Effector memory CD8-positive, alpha-beta T cell (primary cell): ENCODE measurements around the gene DIAPH3.

ENCODE experiments used
- ATAC-seq: fragments of 150-1000 bp; cut with Tn5 transposase; replicated peaks from 2 replicates; pipeline ENCODE4 v1.10.0; 2021; ENCODE audit warnings: mild to moderate bottlenecking, moderate library complexity
- DNase-seq, 3 experiments: peaks; one replicate each; pipeline ENCODE4 v3.0.0; 2021
- H3K27ac Mint-ChIP-seq, 2 donors: one replicate each; pipeline ENCODE4 v1.8.0; 2022; ENCODE audit warnings: mild to moderate bottlenecking in 2 of 2, mixed read lengths in 2 of 2, moderate library complexity in 2 of 2
- H3K27me3 Mint-ChIP-seq, 2 donors: one replicate each; pipeline ENCODE4 v1.8.0; 2022; ENCODE audit warnings: mixed read lengths in 2 of 2
- H3K36me3 Mint-ChIP-seq: one replicate; pipeline ENCODE4 v1.8.0; 2022; ENCODE audit warnings: mild to moderate bottlenecking, moderate library complexity, mixed read lengths; ENCODE audit not compliant: insufficient read depth
- H3K4me1 Mint-ChIP-seq, 2 donors: one replicate each; pipeline ENCODE4 v1.8.0; 2022; ENCODE audit warnings: low read depth in 2 of 2, mixed read lengths in 2 of 2
- H3K4me3 Mint-ChIP-seq, 2 donors: one replicate each; pipeline ENCODE4 v1.8.0; 2022; ENCODE audit warnings: mild to moderate bottlenecking in 2 of 2, mixed read lengths in 2 of 2, moderate library complexity in 2 of 2
- H3K9me3 Mint-ChIP-seq, 2 donors: one replicate each; pipeline ENCODE4 v1.8.0; 2022; ENCODE audit warnings: mixed read lengths in 2 of 2

DIAPH3 gene

DNA sequence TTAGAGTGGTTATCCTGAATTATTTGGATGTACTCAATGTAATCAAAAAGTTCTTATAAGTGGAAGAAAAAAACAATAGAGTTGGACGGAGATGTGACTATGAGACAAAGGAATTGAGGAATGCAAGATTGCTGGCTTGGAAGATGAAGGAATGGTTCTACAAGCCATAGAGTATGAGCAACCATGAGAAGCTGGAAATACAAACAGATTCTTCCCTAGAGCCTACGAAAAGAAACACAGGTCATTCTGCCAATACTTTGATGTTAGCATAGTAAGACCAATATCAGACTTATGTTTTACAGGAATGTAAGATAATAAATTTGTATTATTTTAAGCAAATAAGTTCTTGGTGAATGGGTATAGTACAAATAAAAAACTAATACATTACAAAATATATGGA, 249.2 kb downstream of the DIAPH3 start:
- Mint-ChIP-seq H3K36me3 (no peaks in the 10 kb centered on the region), H3K27ac (no peak overlapping the region), H3K4me3 (no peak overlapping the region), H3K4me1 (no peaks in the 10 kb centered on the region), H3K9me3 (no peaks in the 10 kb centered on the region), H3K27me3 (no peaks in the 10 kb centered on the region)
- DNase-seq (no peak), ATAC-seq (no peak)

DNA sequence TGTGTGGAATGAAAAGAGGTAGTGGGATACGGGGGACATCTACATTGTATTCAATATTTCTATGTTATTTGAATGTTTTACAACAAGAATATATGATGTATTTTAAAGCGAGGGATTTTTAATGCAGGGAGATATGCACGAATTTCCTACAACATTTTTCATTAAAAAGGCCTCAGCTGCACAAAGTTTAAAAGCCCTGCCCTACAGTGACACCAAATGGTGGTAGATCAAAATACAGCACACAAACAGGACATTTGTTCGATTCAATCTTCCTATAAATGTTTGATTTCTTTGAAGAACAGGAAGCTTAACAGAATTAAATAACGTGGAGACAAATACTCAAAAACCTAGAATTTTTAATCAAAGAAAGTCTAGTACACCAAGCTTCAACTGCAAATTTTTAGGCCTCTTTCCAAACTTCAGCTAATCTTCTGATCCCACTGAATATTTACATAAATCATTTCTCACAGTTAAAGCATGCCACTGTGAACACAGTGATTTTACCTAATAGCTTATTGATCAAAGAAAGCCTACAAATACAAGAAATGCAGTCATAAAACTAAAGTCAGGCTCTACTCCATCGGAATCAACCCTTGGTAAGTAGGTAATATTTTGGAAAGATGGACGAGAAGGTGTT, 257.2 kb downstream of the DIAPH3 start:
- no peaks in the 10 kb centered on the region for H3K4me1 Mint-ChIP-seq
- ATAC-seq (no peak), DNase-seq (no peak)
- H3K9me3 Mint-ChIP-seq, result no peaks in the 10 kb centered on the region
- H3K27me3 Mint-ChIP-seq, result no peaks in the 10 kb centered on the region
- no peak overlapping the region for H3K4me3 Mint-ChIP-seq
- H3K36me3 Mint-ChIP-seq, result no peaks in the 10 kb centered on the region
- no peak overlapping the region for H3K27ac Mint-ChIP-seq

DNA sequence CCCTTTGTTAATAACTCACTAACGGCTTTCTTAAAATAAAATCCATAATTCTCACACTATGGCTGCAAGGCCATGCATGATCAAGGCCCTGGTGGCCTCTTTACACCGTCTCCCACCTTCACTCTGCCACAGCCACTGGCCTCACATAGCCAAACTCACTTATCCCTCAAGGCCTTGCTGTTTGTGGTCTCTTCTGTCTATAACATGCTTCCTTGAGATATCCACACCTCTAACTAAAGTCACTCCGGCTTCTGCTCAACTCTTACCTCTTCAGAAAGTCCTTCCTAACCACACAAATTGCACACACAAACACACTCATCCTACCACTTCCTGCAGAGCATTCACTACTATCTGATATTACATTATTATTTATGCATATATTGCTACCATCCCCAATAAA, 262.5 kb downstream of the DIAPH3 start:
- peaks cover 4 to 10% of the 10 kb centered on the region in 2 donors for H3K4me1 Mint-ChIP-seq
- ATAC-seq, result peak; percentile 41
- H3K27me3 Mint-ChIP-seq, result no peaks in the 10 kb centered on the region

DNA sequence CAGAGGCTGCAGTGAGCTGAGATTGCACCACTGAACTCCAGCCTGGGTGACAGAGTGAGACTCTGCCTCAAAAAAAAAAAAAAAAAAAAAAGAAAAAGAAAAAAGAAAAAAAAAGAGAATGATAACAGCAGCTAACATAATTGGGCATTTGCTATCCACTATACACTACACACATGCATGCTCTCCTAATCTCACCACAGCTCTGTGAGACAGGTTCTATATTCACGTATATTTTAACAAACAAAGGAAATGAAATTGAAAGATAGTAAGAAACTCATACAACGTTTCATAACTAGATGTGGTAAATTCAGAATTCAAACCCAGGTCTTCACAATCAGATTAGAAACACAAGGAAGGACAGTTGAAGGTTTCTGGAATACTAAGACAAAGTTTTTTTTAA, 265.7 kb downstream of the DIAPH3 start:
- Mint-ChIP-seq H3K4me3 (no peak overlapping the region), H3K9me3 (no peaks in the 10 kb centered on the region), H3K4me1 (peaks cover 4 to 10% of the 10 kb centered on the region in 2 donors), H3K36me3 (no peaks in the 10 kb centered on the region), H3K27me3 (no peaks in the 10 kb centered on the region), H3K27ac (no peak overlapping the region)
- ATAC-seq (no peak), DNase-seq (no peak)

More for the DNA sequence above, 262.5 kb downstream of the DIAPH3 start:
- Mint-ChIP-seq H3K4me3 (no peak overlapping the region), H3K9me3 (no peaks in the 10 kb centered on the region), H3K27ac (no peak overlapping the region), H3K36me3 (no peaks in the 10 kb centered on the region)
- no peak for DNase-seq

DNA sequence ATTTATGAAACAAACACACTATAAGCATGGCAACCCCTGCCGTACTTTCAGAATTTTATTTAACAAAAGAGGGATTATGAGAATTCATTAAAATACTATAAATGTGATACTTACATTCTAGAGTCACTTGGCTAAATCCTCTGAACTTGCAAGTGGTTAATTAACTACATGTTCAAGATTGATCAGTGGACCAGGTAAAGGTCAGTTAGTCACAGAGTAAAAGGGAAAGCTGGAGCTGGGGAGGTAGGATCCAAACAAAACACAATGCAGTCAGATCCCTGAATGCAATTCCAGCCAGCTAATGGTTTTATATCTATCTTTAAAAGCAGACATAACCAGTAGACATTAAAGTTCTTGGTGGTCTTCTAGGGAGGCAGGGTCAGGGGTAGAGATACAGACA, 270.5 kb downstream of the DIAPH3 start:
- H3K4me3 Mint-ChIP-seq, result no peak overlapping the region
- H3K36me3 Mint-ChIP-seq, result no peaks in the 10 kb centered on the region
- no peak for ATAC-seq
- no peaks in the 10 kb centered on the region for H3K27me3 Mint-ChIP-seq
- no peak for DNase-seq
- no peaks in the 10 kb centered on the region for H3K4me1 Mint-ChIP-seq
- no peak overlapping the region for H3K27ac Mint-ChIP-seq
- H3K9me3 Mint-ChIP-seq, result no peaks in the 10 kb centered on the region

DNA sequence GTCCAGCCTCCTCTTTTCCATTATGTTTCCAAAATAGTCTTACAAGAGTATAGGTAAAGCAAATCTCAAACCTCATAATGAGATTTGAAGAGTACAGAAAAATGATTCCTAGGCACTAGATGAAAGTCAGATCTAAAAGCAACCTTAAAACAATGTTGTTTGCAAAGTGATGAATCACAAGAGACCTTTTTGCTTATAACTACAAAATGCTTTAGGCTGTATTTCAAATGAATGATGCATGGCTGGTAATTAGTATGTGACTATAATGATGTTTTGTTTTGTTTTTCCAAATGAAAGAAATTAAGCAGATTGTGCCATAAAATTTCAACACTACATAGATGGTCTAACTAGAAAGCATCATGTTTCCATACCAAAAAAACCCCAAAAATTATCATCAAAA, 272.7 kb downstream of the DIAPH3 start:
- Mint-ChIP-seq H3K36me3 (no peaks in the 10 kb centered on the region), H3K4me1 (no peaks in the 10 kb centered on the region), H3K27me3 (no peaks in the 10 kb centered on the region), H3K4me3 (no peak overlapping the region), H3K9me3 (no peaks in the 10 kb centered on the region), H3K27ac (no peak overlapping the region)
- ATAC-seq (no peak), DNase-seq (no peak)

DNA sequence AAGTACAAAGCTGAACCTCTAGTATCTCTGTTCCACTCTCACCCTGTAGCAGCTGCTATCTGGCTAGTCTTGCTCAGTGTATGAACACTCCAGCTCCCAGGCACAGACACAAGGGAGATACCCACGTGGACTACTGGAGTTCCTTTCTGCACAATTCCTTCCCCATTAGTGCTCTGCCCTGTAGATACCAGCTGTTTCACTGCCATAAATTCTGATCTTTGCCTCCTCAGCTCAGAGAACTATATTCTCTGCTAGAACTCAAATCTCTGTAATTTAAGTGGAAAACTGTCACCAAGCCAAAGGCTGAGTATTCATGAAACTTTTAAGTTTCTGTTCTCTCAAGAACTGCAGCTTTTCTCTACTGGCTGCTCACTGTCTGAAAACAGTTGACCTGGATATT, 273.7 kb downstream of the DIAPH3 start:
- Mint-ChIP-seq H3K36me3 (no peaks in the 10 kb centered on the region), H3K4me3 (no peak overlapping the region), H3K27ac (no peak overlapping the region), H3K27me3 (no peaks in the 10 kb centered on the region), H3K4me1 (no peaks in the 10 kb centered on the region), H3K9me3 (no peaks in the 10 kb centered on the region)
- ATAC-seq (no peak), DNase-seq (no peak)

DNA sequence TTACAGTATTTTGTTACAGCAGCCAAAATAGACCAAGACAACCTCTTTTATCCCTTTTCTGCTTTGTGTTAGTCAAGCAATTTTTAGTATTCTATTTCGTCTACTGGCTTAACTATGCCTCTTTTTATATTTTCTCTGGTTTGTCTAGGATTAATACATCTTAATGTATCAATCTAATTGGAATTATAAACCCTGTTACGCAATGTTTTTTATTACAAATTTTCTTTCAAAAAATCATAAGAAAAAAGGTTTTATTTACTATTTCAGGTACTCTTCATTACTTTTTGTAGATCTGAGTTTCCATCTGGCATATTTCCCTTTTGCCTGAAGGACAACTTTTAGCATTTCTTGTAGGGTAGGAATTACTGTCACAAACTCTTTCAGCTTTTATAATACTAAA, 275.3 kb downstream of the DIAPH3 start:
- Mint-ChIP-seq H3K27me3 (no peaks in the 10 kb centered on the region), H3K27ac (no peak overlapping the region), H3K9me3 (no peaks in the 10 kb centered on the region), H3K4me3 (no peak overlapping the region), H3K36me3 (no peaks in the 10 kb centered on the region), H3K4me1 (no peaks in the 10 kb centered on the region)
- ATAC-seq, result no peak
- DNase-seq, result no peak

DNA sequence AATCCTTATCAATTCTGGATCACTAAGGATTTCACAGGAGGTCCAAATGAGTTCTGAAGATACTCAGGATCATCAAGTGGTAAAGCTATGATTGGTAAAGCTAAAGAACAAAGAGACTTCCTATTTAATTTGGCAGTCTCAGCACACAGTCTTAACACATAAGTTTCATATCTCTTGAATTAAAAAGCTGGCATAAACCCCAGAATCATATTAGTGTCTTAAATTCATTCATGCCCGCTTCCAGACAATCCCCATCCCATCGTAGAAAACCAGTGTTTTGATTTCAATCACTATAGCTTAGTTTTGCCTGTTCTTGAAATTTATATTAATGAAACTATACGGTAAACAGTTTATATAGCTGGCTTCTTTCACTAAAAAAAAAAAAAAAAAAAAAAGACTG, 278.7 kb downstream of the DIAPH3 start:
- no peaks in the 10 kb centered on the region for H3K36me3 Mint-ChIP-seq
- no peaks in the 10 kb centered on the region for H3K27me3 Mint-ChIP-seq
- DNase-seq, result no peak
- no peaks in the 10 kb centered on the region for H3K9me3 Mint-ChIP-seq
- no peak overlapping the region for H3K4me3 Mint-ChIP-seq
- H3K4me1 Mint-ChIP-seq, result no peaks in the 10 kb centered on the region
- ATAC-seq, result no peak
- H3K27ac Mint-ChIP-seq, result no peak overlapping the region

DNA sequence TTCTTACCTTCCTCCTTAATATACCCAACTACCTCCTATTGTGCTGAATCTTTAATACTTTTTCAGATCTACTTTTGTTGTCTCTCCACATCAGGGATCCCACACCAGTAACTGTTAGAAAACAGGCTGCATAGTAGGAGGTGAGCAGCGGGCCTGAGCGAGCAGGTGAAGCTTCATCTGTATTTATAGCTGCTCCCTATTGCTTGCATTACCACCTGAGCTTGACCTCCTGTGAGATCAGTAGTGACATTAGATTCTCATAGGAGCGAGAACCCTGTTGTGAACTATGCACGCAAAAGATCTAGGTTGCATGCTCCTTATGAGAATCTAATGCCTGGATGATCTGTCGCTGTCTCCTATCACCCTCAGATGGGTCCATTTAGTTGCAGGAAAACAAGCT, 279.8 kb downstream of the DIAPH3 start:
- Mint-ChIP-seq H3K9me3 (no peaks in the 10 kb centered on the region), H3K4me3 (no peak overlapping the region)

DNA sequence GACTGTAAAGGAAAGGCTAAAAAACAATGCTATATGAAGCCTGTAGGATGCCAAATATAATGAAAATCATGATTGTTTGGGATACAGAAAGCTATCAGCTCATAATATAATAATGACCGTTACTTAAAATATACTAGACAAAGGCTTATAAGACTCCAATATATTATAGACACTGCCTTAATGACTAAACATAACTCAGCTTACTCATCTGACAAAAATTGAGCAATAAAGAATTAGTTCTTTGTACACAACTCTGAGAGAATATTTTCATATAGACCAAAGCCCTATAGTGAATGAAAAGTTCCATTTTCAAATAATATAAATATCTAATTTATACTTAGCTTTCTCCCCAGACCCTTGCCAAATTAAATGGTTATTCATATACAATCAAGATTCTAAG, 283.3 kb downstream of the DIAPH3 start:
- ATAC-seq, result no peak
- Mint-ChIP-seq H3K4me1 (no peaks in the 10 kb centered on the region), H3K27ac (no peak overlapping the region), H3K36me3 (no peaks in the 10 kb centered on the region), H3K9me3 (no peaks in the 10 kb centered on the region), H3K27me3 (no peaks in the 10 kb centered on the region), H3K4me3 (no peak overlapping the region)
- DNase-seq, result no peak

More for the DNA sequence above, 279.8 kb downstream of the DIAPH3 start:
- ATAC-seq (no peak), DNase-seq (no peak)
- Mint-ChIP-seq H3K27ac (no peak overlapping the region), H3K36me3 (no peaks in the 10 kb centered on the region), H3K4me1 (no peaks in the 10 kb centered on the region), H3K27me3 (no peaks in the 10 kb centered on the region)

DNA sequence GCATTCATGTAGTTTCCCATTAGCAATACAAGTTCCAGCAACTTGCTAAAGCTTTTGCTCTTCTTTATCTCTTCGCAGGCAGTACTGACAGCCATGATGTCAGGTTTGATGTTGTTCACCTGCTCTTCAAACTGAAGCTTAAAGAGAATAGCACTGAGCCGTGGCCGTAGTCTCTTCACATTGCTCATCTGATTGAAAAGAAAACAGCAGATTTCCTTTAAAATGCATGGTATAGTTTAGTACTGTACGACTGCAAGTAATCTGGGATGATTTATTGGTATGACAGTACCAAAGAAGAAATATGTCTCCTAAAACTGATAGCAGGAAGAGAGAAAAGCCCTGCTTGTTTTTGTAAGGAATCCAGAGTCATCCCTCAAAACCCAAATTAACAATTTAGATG, 284.4 kb downstream of the DIAPH3 start:
- Mint-ChIP-seq H3K36me3 (no peaks in the 10 kb centered on the region), H3K9me3 (no peaks in the 10 kb centered on the region), H3K4me1 (no peaks in the 10 kb centered on the region), H3K27ac (no peak overlapping the region), H3K27me3 (no peaks in the 10 kb centered on the region), H3K4me3 (no peak overlapping the region)
- ATAC-seq, result no peak
- no peak for DNase-seq

DNA sequence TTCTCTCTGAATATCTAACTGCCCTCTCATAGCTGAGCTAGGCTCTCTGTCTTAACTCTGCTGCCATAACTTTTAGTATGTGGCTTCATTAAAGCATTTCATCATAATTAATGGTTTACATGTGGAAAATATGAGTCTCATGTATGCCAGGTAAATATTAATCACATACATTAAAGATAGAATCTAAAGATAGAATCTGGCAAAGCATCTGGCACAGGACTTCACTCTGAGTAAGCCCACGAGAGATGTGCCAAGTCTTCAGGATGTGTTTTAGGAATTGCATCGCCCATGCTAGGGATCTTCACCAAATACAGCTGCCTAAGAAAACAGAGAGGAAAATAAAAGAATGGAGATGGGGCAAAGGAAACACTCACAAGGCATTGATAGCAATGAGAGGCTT, 285.8 kb downstream of the DIAPH3 start:
- Mint-ChIP-seq H3K4me1 (no peaks in the 10 kb centered on the region), H3K27ac (no peak overlapping the region), H3K9me3 (no peaks in the 10 kb centered on the region), H3K4me3 (no peak overlapping the region), H3K27me3 (no peaks in the 10 kb centered on the region), H3K36me3 (no peaks in the 10 kb centered on the region)
- DNase-seq (no peak), ATAC-seq (no peak)

DNA sequence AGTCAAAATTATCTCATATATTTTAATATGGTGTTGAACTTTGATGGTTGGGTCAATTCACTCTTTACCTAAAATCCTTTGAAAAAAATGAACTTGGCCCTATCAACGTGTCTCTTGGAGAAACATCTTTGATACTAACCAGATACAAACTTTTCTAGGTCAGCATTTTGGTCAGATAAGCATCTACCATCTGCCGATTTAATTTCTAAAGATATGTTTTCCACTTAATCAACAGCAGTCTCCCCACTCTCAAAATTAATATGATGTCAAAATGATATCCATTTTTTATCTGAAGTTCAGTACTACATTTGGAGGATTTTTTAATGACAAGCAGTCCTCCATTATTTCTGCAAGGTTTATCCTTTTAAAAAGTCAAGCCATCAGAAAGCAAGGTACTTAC, 288.8 kb downstream of the DIAPH3 start:
- no peak for ATAC-seq
- DNase-seq, result no peak
- Mint-ChIP-seq H3K27me3 (no peaks in the 10 kb centered on the region), H3K4me1 (no peaks in the 10 kb centered on the region), H3K27ac (no peak overlapping the region), H3K9me3 (no peaks in the 10 kb centered on the region), H3K36me3 (no peaks in the 10 kb centered on the region), H3K4me3 (no peak overlapping the region)

DNA sequence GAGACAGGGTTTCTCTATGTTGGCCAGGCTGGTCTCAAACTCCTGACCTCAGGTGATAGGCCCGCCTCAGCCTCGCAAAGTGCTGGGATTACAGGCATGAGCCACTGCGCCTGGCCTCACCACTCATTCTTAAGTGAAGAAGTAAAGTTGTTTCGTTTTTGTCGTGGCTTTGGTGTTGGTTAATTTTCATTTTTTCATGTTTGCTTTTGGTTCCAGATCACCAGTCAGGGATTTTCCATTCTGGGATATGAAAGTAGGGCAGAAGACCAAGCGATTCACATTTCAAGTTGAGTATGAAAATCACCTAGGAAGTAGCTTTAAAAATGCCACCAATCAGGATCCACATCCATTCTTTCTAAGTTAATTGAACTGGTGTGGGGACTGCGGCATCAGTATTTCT, 289.9 kb downstream of the DIAPH3 start:
- no peak for ATAC-seq
- no peaks in the 10 kb centered on the region for H3K36me3 Mint-ChIP-seq
- H3K4me3 Mint-ChIP-seq, result no peak overlapping the region
- no peaks in the 10 kb centered on the region for H3K4me1 Mint-ChIP-seq
- H3K27me3 Mint-ChIP-seq, result no peaks in the 10 kb centered on the region
- DNase-seq, result no peak
- H3K27ac Mint-ChIP-seq, result no peak overlapping the region
- H3K9me3 Mint-ChIP-seq, result no peaks in the 10 kb centered on the region
